Forelimb muscle (tissue), 1 donor: ENCODE results near the gene GAB1. TPM values are rescaled to one million over a fixed set of nuclear protein-coding genes. Genes with fewer than 3 reads are reported as not detected.
A peak's percentile ranks its signal among the peaks of the same experiment; 100 is the strongest.

Source experiments
- DNase-seq: peaks from one replicate; pipeline ENCODE4 v3.0.0-alpha.2; 2013; ENCODE audit warnings: low read depth
- polyA plus RNA-seq: library from polyadenylated mRNA; unstranded; fragments of 120-200 nt; gene quantifications from one replicate; pipeline ENCODE4 v1.2.1, GENCODE V29; 2013; ENCODE audit not compliant: insufficient read length

GAB1 gene
- polyA plus RNA-seq, result 26.4 TPM

DNA sequence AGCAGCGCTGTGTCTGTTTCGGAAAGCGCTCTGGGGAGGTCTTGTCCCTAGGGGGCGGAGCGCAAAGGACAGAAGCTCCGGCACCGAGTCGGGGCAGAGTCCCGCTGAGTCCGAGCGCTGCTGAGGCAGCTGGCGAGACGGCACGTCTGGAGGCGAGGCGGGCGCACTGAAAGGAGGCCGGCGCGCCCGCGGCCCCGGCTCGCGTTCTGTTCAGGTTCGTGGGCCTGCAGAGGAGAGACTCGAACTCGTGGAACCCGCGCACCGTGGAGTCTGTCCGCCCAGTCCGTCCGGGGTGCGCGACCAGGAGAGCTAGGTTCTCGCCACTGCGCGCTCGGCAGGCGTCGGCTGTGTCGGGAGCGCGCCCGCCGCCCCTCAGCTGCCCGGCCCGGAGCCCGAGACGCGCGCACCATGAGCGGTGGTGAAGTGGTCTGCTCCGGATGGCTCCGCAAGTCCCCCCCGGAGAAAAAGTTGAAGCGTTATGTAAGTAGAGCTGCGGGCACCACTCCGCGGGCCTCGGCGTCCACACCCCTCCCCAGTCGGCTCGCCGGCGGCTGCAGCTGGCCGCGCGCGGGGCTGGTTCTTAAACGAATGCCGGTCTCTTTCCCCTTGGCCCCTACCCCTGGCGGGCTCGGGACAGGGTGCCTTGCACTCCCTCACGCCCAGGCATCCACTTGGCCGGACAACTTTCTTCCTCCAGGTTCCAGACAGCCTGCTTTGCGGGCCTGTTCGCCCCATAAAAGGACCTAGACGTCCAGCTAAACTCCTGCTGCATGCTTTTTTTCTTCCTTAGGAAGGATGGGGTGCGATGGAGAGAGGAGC is at the start of gene GAB1:
Gene GAB1, plus strand, starts transcription at position 96 of the 819 bp plus-strand sequence. Its CDS starts 313 bp downstream, at position 409.
- DNase-seq, result no peak

DNA sequence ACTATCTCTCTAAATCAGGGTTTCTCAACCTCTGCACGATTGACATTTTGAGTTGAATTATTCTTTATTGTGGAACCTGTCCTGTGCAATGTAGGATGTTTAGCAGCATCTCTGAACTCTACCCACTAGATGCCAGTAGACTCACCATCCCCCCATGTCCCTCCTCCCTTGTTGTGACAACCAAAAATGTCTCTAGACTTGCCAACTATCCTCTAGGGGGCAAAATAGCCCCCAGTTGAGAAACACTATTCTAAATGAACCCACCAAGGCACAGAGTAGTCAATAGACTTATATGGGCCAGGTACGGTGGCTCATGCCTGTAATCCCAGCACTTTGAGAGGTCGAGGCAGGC is 49.1 kb upstream of the GAB1 start:
- DNase-seq, result no peak

DNA sequence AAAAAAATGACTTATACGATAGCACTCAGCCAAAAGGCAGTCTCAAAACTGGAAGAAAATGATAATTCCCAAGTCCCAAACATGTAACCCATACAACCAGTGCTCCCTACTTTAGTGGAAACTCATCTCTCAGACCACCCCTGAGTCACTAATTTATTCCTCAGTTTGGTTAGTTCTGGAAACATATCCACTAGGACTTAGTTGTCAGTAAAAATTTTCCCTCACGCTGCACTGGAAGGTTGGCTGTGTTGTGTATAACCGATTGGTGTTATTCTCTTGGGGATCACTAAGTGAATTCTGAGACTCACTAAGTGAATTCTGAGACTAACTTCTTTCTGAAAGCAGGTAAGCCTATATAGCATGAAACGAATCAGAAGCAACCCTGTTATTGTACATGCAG is 48.5 kb upstream of the GAB1 start:
- DNase-seq, result no peak

DNA sequence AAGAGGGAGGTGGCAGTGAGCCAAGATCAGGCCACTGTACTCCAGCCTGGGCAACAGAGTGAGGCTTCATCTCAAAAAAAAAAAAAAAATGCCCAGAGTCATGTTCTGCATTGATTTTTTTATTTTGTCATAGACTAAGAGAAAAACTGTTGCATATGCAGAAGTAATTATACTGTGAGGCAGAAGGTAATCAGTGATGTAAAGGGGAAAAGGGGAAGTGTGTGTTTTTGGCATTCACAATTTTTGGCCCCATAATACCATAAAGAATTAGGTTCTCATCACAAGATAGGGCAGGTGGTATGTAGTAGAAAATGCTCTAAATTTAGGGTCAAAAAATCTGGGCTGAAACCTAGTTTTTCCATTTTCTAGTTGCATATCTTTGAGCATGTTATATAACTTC is 47.3 kb upstream of the GAB1 start:
- DNase-seq, result no peak

DNA sequence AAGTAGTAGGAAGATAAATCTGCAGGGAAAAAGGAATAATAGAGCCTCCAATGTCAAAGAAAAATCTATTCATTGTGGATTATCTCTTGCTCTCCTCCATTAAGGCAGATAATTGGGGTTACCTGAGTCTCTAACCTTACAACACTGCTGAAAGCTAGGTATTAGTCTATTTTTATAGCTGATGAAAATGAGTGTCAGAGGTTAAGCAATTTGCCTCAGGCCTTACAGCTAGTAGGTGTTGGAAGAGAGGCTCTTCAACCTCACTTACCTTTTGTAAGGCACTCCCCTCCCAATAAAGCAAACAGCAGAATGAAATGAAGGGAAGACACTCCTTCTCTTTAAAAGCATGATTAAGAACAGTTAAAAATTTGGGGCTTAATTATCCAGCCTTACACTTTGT is 45.4 kb upstream of the GAB1 start:
- DNase-seq, result no peak

DNA sequence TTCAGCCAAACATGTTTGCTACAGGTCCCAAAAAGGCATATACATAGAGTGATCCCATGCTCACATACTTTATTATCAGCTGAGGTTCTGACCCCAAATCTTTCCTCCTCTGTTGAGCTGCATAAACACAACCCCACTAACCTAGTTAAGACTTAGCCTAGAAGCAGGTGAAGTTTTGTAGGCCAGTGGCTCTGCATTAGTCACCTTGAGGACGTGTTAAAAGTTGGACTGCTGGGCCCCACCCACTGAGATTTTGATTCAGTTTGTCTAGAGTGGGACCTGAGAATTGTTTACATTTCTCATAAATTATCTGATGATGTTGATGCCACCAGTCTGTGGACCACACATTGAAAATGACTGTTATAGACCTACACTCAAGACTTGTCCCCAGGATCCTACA is 43.8 kb upstream of the GAB1 start:
- no peak for DNase-seq

DNA sequence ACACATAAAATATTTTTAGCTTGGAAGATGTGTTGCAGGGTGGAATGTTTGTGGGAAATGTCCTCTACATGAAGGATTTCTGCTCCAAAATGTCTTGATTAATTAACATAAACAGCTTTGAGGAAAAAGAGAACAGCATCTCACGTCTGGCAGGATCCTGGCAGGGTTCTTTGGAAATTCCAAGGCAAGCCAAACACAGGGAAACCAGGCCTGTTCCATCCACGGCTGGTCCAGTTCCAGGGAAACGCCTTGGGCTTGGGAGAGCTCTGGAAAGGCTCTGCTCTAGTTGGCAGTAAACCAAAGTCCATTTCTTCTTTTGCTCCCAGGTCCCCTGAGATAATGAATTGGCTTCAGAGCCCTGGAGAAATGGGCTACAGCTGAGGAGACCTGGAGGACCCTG is 42.4 kb upstream of the GAB1 start:
- DNase-seq, result no peak

DNA sequence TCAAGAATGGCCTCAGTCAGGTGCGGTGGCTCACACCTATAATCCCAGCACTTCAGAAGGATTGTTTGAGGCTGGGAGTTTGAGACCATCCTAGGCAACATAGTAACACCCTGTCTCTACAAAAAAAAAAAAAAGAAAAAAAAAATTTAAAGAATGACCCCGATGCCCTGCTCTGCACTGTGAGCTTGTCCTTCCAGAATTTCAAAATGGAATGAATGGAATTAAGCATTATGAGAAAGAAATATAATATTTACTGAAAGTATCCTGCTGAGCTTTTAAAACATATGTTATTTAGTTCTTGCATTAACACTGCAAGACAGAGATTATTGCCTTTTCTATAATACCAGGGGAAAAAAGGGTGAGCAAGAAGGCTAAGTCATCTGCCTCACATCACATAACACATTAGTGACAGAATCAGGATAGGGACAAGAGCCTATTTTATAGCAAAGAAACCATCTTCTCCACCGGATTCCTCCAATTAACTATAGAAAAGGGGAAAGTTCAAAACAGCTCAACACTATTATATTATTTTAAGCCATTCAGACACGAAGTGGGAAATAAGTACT is 41.9 kb upstream of the GAB1 start:
- no peak for DNase-seq

DNA sequence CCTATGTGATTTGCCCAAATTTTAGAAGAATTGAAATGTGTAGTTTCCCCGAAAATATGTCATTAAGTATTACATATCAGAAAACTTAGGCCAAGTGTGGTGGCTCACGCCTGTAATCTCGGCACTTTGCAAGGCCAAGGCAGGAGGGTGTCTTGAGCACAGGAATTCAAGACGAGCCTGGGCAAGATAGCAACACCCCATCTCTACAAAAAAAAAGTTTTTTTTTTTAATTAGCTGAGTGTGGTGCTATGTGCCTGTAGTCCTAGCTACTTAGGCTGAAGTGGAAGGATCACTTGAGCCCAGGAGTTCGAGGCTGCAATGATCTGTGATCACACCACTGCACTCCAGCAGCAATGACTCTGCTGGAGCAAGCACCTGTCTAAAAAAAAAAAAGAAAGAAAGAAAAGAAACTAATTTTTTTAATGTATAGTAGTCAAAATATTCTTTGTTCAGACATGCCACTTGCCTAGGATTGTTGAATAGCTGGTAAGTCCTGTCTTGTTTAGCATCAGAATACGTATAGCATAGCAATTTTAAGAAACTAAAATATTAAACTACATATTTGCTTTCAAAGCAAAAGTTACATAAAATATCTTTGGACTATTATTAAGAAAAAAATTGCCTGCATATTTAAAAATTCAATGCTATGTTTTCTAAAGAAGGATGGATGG is 40.1 kb upstream of the GAB1 start:
- DNase-seq, result no peak

DNA sequence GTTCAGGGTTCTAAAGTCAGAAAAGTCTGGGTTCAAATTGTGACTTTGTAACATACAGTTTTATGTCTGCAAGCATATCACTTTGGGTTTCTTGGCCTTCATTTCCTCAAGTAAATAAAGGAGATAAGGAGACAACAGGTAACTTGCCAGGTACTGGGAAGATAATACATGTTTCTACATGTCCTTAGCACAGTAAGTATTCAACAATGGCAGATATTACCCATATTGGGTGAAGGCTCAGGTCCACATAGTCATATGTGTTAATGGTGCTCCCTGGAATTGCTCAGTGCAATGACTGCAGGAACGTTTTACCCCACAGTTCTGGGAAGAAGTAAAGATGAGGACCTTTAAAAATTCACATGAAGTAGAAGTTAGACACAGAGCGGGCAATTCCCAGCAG is 35.8 kb upstream of the GAB1 start:
- no peak for DNase-seq

DNA sequence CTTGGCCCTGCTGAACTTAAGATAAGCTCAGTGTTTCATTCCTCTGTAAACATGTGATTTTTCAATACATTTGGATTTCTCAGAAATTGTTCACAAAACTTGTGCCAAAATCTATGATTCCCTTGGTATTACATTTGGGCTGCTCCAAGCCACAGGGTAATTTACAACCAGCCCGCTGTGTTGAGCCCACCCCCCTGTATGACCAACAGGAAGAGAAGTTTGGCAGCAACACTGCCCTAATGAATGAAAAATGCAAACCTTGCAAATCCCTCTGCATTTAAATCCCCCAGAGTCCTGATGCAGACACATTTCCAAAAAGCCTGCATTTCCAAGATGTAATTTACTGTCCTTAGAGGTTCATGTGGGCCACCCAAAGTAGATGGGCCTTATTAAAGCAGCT is 34.1 kb upstream of the GAB1 start:
- no peak for DNase-seq

DNA sequence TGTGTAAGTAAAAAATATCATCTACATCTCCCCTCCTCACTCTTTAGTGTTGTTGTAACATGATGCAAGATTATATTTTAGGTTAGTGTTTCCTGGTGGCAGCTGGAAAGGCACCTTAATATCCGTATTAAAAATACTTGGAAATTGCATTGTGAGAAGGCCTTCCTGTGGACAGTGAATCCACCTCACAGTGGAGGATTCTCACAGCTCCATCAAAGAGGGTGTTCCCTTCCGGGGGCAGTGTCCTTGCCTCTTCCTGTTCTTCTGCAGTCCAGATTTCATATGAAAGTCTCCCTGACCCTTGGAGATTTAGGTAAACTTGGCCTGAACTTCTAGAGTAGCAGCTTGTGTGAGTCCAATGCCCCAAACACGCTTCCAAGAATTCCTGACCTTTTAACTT is 29.9 kb upstream of the GAB1 start:
- DNase-seq, result no peak

DNA sequence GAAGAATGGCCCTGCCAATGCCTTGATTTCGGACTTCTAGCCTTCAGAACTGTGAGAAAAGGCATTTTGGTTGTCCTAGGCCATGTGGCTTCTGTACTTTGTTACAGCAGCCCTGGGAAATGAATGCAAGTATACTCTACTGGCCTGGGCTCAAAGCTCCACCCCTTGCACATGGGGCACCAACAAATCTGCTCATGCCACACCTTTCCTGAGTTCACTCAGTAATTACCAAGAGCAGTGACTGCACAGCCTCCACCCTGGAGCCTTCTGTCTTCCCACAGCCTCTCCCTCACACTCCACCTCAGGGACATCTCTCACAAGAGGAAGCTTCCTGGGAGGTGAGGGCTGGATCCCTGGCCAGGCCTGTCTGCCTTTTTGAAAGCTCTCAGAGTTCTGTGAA is 29.1 kb upstream of the GAB1 start:
- no peak for DNase-seq

DNA sequence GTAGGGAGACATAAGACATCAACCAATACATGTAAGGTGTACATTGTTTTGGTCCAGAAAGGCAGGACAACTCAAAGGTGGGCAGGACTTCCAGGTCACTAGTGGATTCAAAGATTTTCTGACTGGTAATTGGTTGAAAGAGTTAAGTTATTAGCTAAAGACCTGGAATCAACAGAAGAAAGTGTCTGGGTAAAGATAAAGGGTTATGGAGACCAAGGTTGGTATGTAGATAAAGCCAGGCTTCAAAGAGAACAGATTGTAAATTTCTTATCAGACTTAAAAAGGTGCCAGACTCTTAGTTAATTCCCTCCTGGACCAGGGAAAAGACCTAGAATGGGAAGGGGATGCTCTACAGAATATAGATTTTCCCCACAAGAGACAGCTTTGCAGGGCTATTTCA is 28.3 kb upstream of the GAB1 start:
- DNase-seq, result no peak

DNA sequence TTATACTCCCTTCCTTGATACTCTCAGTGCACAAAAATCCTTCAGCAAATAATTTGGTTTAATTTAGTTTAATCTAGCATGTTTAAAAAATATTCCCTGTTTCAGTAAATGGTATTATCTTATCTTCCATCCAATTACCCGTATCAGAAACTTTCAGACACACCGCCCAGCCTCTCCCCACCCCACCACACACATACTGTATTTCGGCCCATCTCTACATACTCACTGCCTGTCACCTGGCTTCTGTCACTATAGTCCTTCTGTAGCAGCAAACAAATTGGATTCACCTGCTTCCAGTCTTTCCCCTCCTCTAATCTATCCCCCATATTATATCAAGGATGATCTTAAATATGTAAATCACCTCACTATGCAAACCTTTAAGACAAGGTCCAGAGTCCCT is 24.8 kb upstream of the GAB1 start:
- DNase-seq, result no peak

DNA sequence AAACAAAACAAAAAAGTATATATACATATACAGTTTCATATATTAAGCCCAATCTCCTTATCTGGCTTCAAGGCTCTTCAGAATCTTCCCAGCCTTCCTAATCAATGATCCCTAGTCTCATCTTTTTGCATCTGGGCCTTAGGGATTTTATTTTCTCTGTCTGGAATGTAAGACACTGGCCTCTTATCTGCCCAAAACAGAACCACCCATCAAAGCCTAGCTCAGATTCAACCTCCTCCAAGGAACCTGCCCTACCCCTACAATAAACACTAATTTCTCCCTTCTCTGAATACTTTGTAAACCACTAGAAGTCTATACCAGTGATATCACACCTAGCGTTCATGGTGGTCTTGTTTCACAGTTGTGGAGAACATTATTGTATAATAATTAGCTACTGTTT is 23.2 kb upstream of the GAB1 start:
- DNase-seq, result no peak

DNA sequence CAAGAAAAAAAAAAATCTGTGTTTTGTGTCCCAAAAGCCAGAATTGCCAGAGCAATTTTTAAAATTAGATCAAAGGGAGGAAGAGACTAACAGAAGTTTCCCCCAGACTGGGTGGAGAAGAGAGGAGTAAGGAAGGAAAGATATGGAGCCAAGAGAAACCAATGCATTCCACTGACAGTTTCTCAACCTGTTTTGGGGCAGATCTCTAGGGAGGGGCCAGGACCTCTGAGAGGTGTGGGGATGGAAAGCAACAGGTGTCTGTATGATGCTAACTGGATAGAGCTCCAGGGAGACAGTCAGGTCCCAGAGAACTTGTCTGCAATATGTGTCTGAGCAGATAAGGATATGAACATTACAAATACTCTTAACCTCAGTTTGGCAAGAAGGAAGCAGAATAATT is 22.7 kb upstream of the GAB1 start:
- no peak for DNase-seq

DNA sequence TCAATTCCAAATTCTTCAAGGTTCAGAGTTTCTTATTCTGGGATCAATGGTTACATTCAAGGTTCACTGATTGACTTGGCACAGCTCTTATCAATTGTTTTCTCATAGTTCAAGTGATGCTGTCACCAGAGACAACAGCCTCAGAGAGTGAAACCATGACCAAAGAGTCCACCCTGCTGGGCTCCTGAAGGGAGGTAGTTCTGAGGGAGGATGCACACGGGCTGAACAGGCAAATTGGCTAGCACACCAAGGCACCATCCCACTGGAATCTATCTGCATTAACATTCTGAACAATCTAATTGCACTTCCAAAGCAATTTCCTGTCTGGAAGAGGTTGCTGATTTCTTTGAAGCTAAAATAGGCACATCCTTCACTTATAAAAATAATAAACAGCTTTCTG is 16.6 kb upstream of the GAB1 start:
- DNase-seq, result no peak

DNA sequence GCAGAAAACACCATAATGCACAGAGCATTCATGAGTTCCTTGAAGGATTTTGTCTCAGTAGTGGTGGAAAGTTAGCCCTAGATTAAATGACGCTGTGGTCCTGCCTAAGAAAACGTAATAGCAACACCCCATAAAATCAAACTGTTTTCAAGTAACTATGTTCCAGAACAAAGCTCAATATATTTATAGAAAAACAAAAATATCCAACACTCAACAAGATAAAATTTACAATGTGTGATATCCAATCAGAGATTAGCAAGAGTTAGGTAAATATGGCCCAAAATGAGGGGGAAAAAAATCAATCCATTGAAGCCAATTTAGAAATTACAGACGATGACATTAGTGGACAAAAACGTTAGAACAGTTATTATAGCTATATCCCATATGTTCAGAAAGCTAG is 9.9 kb upstream of the GAB1 start:
- DNase-seq, result no peak

DNA sequence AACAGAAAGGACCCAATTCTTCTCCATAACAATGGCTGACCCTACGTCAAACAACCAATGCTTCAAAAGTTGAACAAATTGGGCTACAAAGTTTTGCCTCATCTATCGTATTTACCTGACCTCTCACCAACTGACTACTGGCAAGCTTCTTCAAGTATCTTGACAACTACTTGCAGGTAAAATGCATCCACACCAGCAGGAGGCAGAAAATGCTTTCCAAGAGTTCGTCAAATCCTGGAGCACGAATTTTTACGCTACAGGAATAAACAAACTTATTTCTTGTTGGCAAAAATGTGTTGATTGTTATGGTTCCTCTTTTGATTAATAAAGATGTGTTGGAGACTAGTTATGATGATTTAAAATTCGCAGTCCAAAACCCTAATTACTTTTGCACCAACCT is 6.7 kb upstream of the GAB1 start:
- DNase-seq, result no peak

DNA sequence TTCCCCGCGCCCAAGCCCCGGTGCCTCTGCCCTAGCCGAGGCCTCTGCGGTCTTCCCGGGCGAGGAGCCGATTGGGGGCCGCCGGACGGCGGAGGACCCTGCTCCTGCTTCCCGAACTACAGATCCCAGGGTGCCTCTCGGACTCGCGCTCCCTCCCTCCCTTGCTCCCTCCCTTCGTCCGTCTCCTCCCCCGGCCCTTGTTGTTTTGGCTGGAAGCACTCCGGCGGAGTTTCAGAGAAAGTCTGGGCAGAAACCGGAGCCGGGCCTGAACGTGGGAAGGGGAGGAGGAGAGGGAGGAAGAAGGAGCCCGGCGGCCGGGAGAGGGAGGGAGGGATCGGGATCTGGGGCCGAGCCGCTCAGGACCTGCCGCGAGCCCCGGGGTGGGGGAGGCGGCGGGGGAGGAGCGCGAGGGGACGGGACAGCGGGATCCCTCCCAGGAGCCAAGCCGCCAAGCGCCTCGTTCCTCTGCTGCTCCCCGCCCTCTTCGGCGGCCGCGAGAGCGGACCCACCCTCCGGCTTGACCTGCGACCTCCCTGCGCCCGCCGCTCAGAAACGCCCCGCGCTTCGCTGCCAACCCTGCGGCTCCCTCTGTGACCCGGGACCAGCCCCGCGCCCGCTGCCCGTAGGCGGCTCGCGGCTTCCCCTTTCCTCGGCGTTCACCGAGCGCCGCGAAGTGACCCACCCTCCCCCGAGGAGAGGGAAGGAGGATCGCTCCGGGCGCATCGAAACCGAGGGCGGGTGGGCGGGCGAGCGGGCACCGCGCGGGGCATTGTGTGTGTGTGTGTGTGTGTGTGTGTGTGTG is 496 bp upstream of the GAB1 start:
- peak; percentile 86 for DNase-seq

DNA sequence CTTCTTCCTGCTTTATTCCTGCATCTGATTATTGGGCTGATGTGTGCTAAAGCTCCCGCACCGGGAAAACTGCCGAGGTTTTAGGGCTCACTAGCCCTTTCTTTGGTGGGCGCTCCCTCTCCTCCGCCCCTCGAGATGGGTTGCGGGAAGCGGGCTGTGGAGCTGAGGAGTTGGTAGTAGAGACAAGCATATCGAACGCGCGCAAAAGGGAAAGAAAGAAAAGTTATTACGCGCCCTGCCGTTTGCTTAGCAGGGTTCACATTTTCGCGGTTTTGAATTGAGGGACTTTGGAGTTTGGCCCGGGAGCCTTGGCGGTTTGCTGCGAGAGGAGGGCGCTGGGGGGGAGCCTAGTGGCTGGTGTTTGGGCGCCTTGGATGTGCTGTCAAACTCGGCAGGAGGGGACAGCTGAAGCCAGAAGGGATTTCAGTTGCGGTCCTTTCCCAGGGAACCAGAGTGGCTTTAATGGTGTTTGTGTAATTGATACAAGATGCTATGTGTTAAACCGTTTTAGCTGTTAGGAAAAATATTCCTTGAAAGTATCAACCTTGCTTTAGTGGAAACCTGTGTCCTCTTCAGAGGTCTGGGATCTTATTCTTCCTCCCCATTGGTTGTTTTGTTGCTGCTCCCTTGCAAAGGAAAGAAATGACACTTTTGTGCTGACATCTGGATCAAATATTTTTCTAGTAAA is 1.1 kb downstream of the GAB1 start:
- DNase-seq, result no peak
